HEK293 (cell line): Measurements from ENCODE around the gene BAD.

Source experiments
- CTCF ChIA-PET: fragments of 350-600 bp; formaldehyde crosslinking; extraction: SDS; loops from one replicate; lab custom pipeline; 2021; ENCODE audit warnings: antibody characterized with exemption; lab: Yijun Ruan, JAX
- POLR2A ChIA-PET: fragments of 300-600 bp; formaldehyde crosslinking; extraction: SDS; loops from one replicate; lab custom pipeline; 2020; ENCODE audit warnings: antibody characterized with exemption, inconsistent platforms; lab: Yijun Ruan, JAX
- H3K27ac ChIP-seq: fragments of 200-500 bp; sonication (Bioruptor generic); 2 replicates; pipeline ENCODE4 v1.5.1; 2014; ENCODE audit warnings: low read depth, low read length, control low read depth, inconsistent platforms; ENCODE audit errors: extremely low read depth
- H3K36me3 ChIP-seq, 2 experiments: fragments of 200-500 bp in 1 of 2; sonication (Bioruptor generic) in 1 of 2; 1 replicate in 1 of 2; 2 replicates in 1 of 2; pipeline ENCODE4 v1.5.1; 2014 to 2017; ENCODE audit warnings: inconsistent platforms in 2 of 2, low read length in 2 of 2; ENCODE audit not compliant: control insufficient read depth in 2 of 2, insufficient read depth in 1 of 2
- H3K4me1 ChIP-seq: fragments of 200-500 bp; sonication (Bioruptor generic); 2 replicates; pipeline ENCODE4 v1.5.1; 2014; ENCODE audit warnings: mild to moderate bottlenecking, low read length, inconsistent platforms; ENCODE audit not compliant: control insufficient read depth, insufficient read depth
- H3K4me3 ChIP-seq: 2 replicates; pipeline ENCODE4 v1.5.1; 2011; ENCODE audit warnings: low read depth, mild to moderate bottlenecking, control low read depth, low read length, moderate library complexity
- H3K9me3 ChIP-seq: fragments of 200-500 bp; sonication (Bioruptor generic); 2 replicates; pipeline ENCODE4 v1.5.1; 2014; ENCODE audit warnings: low read depth, low read length, inconsistent platforms; ENCODE audit not compliant: control insufficient read depth, insufficient read depth
- CTCF ChIP-seq: fragments of 450-650 bp; formaldehyde crosslinking; IDR thresholded peaks from 2 replicates; pipeline ENCODE4 v1.5.1; 2016; ENCODE audit warnings: missing biosample characterization, missing genetic modification characterization
- GLIS1 ChIP-seq: fragments of 450-650 bp; formaldehyde crosslinking; IDR thresholded peaks from 2 replicates; pipeline ENCODE4 v1.5.1; 2016; ENCODE audit warnings: missing biosample characterization, missing genetic modification characterization
- KLF10 ChIP-seq: fragments of 450-650 bp; IDR thresholded peaks from 2 replicates; pipeline ENCODE4 v1.5.1; 2018; ENCODE audit warnings: missing biosample characterization, mild to moderate bottlenecking, missing genetic modification characterization
- KLF7 ChIP-seq: fragments of 450-650 bp; formaldehyde crosslinking; IDR thresholded peaks from 2 replicates; pipeline ENCODE4 v1.5.1; 2016; ENCODE audit warnings: missing biosample characterization, missing genetic modification characterization, borderline replicate concordance
- OVOL3 ChIP-seq: fragments of 450-650 bp; formaldehyde crosslinking; IDR thresholded peaks from 2 replicates; pipeline ENCODE4 v1.5.1; 2016; ENCODE audit warnings: missing biosample characterization, missing genetic modification characterization
- YY2 ChIP-seq: fragments of 450-650 bp; formaldehyde crosslinking; IDR thresholded peaks from 2 replicates; pipeline ENCODE4 v1.5.1; 2016; ENCODE audit warnings: missing biosample characterization, missing genetic modification characterization
- ZBTB10 ChIP-seq: fragments of 450-650 bp; formaldehyde crosslinking; IDR thresholded peaks from 2 replicates; pipeline ENCODE4 v1.5.1; 2016; ENCODE audit warnings: missing biosample characterization, missing genetic modification characterization
- ZBTB26 ChIP-seq: fragments of 450-650 bp; formaldehyde crosslinking; optimal IDR thresholded peaks from 2 replicates; pipeline ENCODE3; 2016; ENCODE audit warnings: missing biosample characterization, mild to moderate bottlenecking, missing genetic modification characterization
- ZBTB6 ChIP-seq: fragments of 450-650 bp; formaldehyde crosslinking; IDR thresholded peaks from 2 replicates; pipeline ENCODE4 v1.5.1; 2017; ENCODE audit warnings: missing biosample characterization, missing genetic modification characterization
- ZFHX2 ChIP-seq: fragments of 450-650 bp; formaldehyde crosslinking; conservative IDR thresholded peaks from 2 replicates; pipeline ENCODE4 v1.5.1; 2016; ENCODE audit warnings: missing biosample characterization, missing genetic modification characterization
- ZFP41 ChIP-seq: fragments of 450-650 bp; formaldehyde crosslinking; IDR thresholded peaks from 2 replicates; pipeline ENCODE4 v1.5.1; 2016; ENCODE audit warnings: missing biosample characterization, missing genetic modification characterization, borderline replicate concordance
- ZNF157 ChIP-seq: fragments of 450-650 bp; formaldehyde crosslinking; IDR thresholded peaks from 2 replicates; pipeline ENCODE4 v1.5.1; 2016; ENCODE audit warnings: missing biosample characterization, missing genetic modification characterization
- ZNF223 ChIP-seq: fragments of 450-650 bp; formaldehyde crosslinking; IDR thresholded peaks from 2 replicates; pipeline ENCODE4 v1.5.1; 2016; ENCODE audit warnings: missing biosample characterization, missing genetic modification characterization
- ZNF292 ChIP-seq: fragments of 450-650 bp; formaldehyde crosslinking; IDR thresholded peaks from 2 replicates; pipeline ENCODE4 v1.5.1; 2016; ENCODE audit warnings: low read depth, missing biosample characterization, missing genetic modification characterization, borderline replicate concordance
- ZNF518A ChIP-seq: fragments of 450-650 bp; formaldehyde crosslinking; conservative IDR thresholded peaks from 2 replicates; pipeline ENCODE4 v1.5.1; 2016; ENCODE audit warnings: low read depth, missing biosample characterization, missing genetic modification characterization
- ZNF548 ChIP-seq: fragments of 450-650 bp; formaldehyde crosslinking; IDR thresholded peaks from 2 replicates; pipeline ENCODE4 v1.5.1; 2016; ENCODE audit warnings: missing biosample characterization, missing genetic modification characterization
- ZNF560 ChIP-seq: fragments of 450-650 bp; formaldehyde crosslinking; IDR thresholded peaks from 2 replicates; pipeline ENCODE4 v1.5.1; 2017; ENCODE audit warnings: missing biosample characterization, missing genetic modification characterization, borderline replicate concordance
- ZNF704 ChIP-seq: fragments of 450-650 bp; formaldehyde crosslinking; IDR thresholded peaks from 2 replicates; pipeline ENCODE4 v1.5.1; 2016; ENCODE audit warnings: missing biosample characterization, missing genetic modification characterization
- ZNF843 ChIP-seq: fragments of 450-650 bp; formaldehyde crosslinking; IDR thresholded peaks from 2 replicates; pipeline ENCODE4 v1.5.1; 2016; ENCODE audit warnings: missing biosample characterization, missing genetic modification characterization

BAD gene

GRCh38 chr11:64275031-64275800 lies 9.2 kb downstream of the BAD start (continued):
- TF ChIP-seq ZBTB10 (tag by site-specific recombination), result no peak
- TF ChIP-seq ZFHX2 (tag by site-specific recombination), result no peak
- no peak for TF ChIP-seq ZBTB6
- no peak for TF ChIP-seq OVOL3 (tag by site-specific recombination)
- no peak for TF ChIP-seq YY2 (tag by site-specific recombination)
- no peak for TF ChIP-seq KLF7 (tag by site-specific recombination)
- TF ChIP-seq CTCF (tag by site-specific recombination), result no peak
- no peak for TF ChIP-seq ZNF704 (tag by site-specific recombination)
- no peak for TF ChIP-seq ZNF223 (tag by site-specific recombination)

GRCh38 chr11:64269540-64270220 lies 14.8 kb downstream of the BAD start:
- CTCF ChIA-PET, result interaction anchor here (0.6 to 6.8 kb wide), 14 partner anchors 18 to 422 kb away, joined by 3 to 81 read pairs (median 4); partner anchors contain the start of genes CATSPERZ, ESRRA, NUDT22 and PLCB3
- POLR2A ChIA-PET, result interaction anchor here (0.8 to 7.0 kb wide), 12 partner anchors 12 to 85 kb away, joined by 3 to 96 read pairs (median 12); partner anchors contain the start of genes BAD, ESRRA, FKBP2 and GPR137
- Histone ChIP-seq H3K4me1 (0 out of 2 replicates have a peak, but pooled peaks cover 2% of the 10 kb centered on the region), H3K36me3 (peaks cover 0 to 26% of the 10 kb centered on the region in 2 experiments; a peak in 1 of 3 replicates), H3K9me3 (no peaks in the 10 kb centered on the region), H3K27ac (peak overlapping the region; percentile 83), H3K4me3 (peak overlapping the region; percentile 70)
- TF ChIP-seq ZFP41 (tag by site-specific recombination) (no peak), KLF10 (tag by site-specific recombination) (peak; percentile 74), ZNF292 (tag by site-specific recombination) (no peak), ZNF518A (peak; percentile 98), ZBTB26 (tag by site-specific recombination) (peak; percentile 93), ZNF157 (tag by site-specific recombination) (no peak), ZNF560 (tag by site-specific recombination) (no peak), GLIS1 (tag by site-specific recombination) (peak; percentile 56), ZNF548 (tag by site-specific recombination) (no peak), ZNF843 (tag by site-specific recombination) (no peak)
